WTC11 (cell line): ENCODE measurements around the gene AGAP1. TPM values are rescaled to one million over a fixed set of nuclear protein-coding genes. Genes with fewer than 3 reads are reported as not detected.

Experiments used
- ATAC-seq: fragments of 200-7000 bp; cut with Tn5 transposase; 2 replicates; pipeline ENCODE4 v1.10.0; 2021; ENCODE audit warnings: mild to moderate bottlenecking, moderate library complexity
- CTCF ChIA-PET: fragments of 300-600 bp; sonication (Branson Sonifier 250); formaldehyde crosslinking; loops from one replicate; lab custom pipeline; 2021; ENCODE audit warnings: antibody characterized with exemption; lab: Charles Lee
- POLR2A ChIA-PET: fragments of 350-600 bp; sonication (Branson Sonifier 250); formaldehyde crosslinking; loops from one replicate; lab custom pipeline; 2021; ENCODE audit warnings: antibody characterized with exemption; lab: Charles Lee
- DNase-seq: peaks from one replicate; pipeline ENCODE4 v3.0.0; 2021; ENCODE audit warnings: low spot score
- H3K27ac Mint-ChIP-seq: 2 replicates; pipeline ENCODE4 v1.8.0; 2021; ENCODE audit warnings: mixed read lengths
- H3K27me3 Mint-ChIP-seq: 2 replicates; pipeline ENCODE4 v1.8.0; 2021; ENCODE audit warnings: low read depth, mild to moderate bottlenecking, moderate library complexity, mixed read lengths
- H3K36me3 Mint-ChIP-seq: 2 replicates; pipeline ENCODE4 v1.8.0; 2021; ENCODE audit warnings: mixed read lengths
- H3K4me1 Mint-ChIP-seq: 2 replicates; pipeline ENCODE4 v1.8.0; 2022; ENCODE audit warnings: mixed read lengths
- H3K4me3 Mint-ChIP-seq: 2 replicates; pipeline ENCODE4 v1.8.0; 2021; ENCODE audit warnings: mild to moderate bottlenecking, moderate library complexity, mixed read lengths
- H3K9me3 Mint-ChIP-seq: 2 replicates; pipeline ENCODE4 v1.8.0; 2021; ENCODE audit warnings: mixed read lengths
- CREB1 ChIP-seq: sonication (generic); formaldehyde crosslinking; IDR thresholded peaks from 2 replicates; pipeline ENCODE4 v1.8.0; 2023; ENCODE audit warnings: mild to moderate bottlenecking, missing genetic modification reagents
- ESRRA ChIP-seq: sonication (generic); formaldehyde crosslinking; IDR thresholded peaks from 2 replicates; pipeline ENCODE4 v1.8.1; 2022; ENCODE audit warnings: mild to moderate bottlenecking, missing genetic modification reagents, borderline replicate concordance
- FOXK1 ChIP-seq: sonication (generic); formaldehyde crosslinking; IDR thresholded peaks from 2 replicates; pipeline ENCODE4 v1.8.0; 2022; ENCODE audit warnings: mild to moderate bottlenecking, moderate library complexity, missing genetic modification reagents
- GABPB1 ChIP-seq: sonication (generic); formaldehyde crosslinking; IDR thresholded peaks from 2 replicates; pipeline ENCODE4 v1.8.1; 2023; ENCODE audit warnings: mild to moderate bottlenecking, missing genetic modification reagents
- GRHL2 ChIP-seq: fragments of 250-450 bp; sonication (Bioruptor Pico); IDR thresholded peaks from 2 replicates; pipeline ENCODE4 v1.8.0; 2022; ENCODE audit warnings: mild to moderate bottlenecking, moderate library complexity; ENCODE audit not compliant: insufficient replicate concordance, severe bottlenecking
- HMGXB4 ChIP-seq: sonication (generic); formaldehyde crosslinking; IDR thresholded peaks from 2 replicates; pipeline ENCODE4 v1.8.1; 2023; ENCODE audit warnings: mild to moderate bottlenecking, moderate library complexity, missing genetic modification reagents
- JAZF1 ChIP-seq: fragments of 250-450 bp; sonication (Bioruptor Pico); IDR thresholded peaks from 2 replicates; pipeline ENCODE4 v1.9.0; 2021; ENCODE audit warnings: moderate library complexity, mild to moderate bottlenecking, inconsistent platforms
- NFE2L1 ChIP-seq: sonication (generic); formaldehyde crosslinking; IDR thresholded peaks from 2 replicates; pipeline ENCODE4 v1.8.1; 2023; ENCODE audit warnings: missing genetic modification reagents
- NR3C1 ChIP-seq: sonication (generic); formaldehyde crosslinking; conservative IDR thresholded peaks from 2 replicates; pipeline ENCODE4 v1.8.1; 2023; ENCODE audit warnings: low read depth, mild to moderate bottlenecking, missing genetic modification reagents
- OVOL2 ChIP-seq: fragments of 250-450 bp; sonication (Bioruptor Pico); IDR thresholded peaks from 2 replicates; pipeline ENCODE4 v1.9.0; 2021; ENCODE audit warnings: mild to moderate bottlenecking, borderline replicate concordance
- PRDM15 ChIP-seq: sonication (generic); formaldehyde crosslinking; IDR thresholded peaks from 2 replicates; pipeline ENCODE4 v1.8.0; 2022; ENCODE audit warnings: missing genetic modification reagents
- PRRX2 ChIP-seq: fragments of 250-450 bp; sonication (Bioruptor Pico); IDR thresholded peaks from 2 replicates; pipeline ENCODE4 v1.8.0; 2021; ENCODE audit warnings: mild to moderate bottlenecking
- SMAD3 ChIP-seq: sonication (generic); formaldehyde crosslinking; IDR thresholded peaks from 2 replicates; pipeline ENCODE4 v1.8.0; 2022; ENCODE audit warnings: missing genetic modification reagents, mild to moderate bottlenecking, borderline replicate concordance
- SMAD4 ChIP-seq: sonication (generic); formaldehyde crosslinking; IDR thresholded peaks from 2 replicates; pipeline ENCODE4 v1.8.0; 2022; ENCODE audit warnings: mild to moderate bottlenecking, missing genetic modification reagents
- SOX15 ChIP-seq: fragments of 250-450 bp; sonication (Bioruptor Pico); IDR thresholded peaks from 2 replicates; pipeline ENCODE4 v1.9.0; 2021; ENCODE audit warnings: mild to moderate bottlenecking
- total RNA-seq: library from RNA; stranded (reverse); gene quantifications from 3 replicates; pipeline ENCODE4 v1.2.3, GENCODE V29; 2021
- TF ChIP-seq, protein P1 (sequence below): fragments of 200-600 bp; IDR thresholded peaks from 2 replicates; pipeline ENCODE4 v1.8.0; 2022; ENCODE audit warnings: antibody characterized with exemption
- TF ChIP-seq, protein P2 (sequence below): sonication (generic); formaldehyde crosslinking; conservative IDR thresholded peaks from 2 replicates; pipeline ENCODE4 v1.8.1; 2023; ENCODE audit warnings: mild to moderate bottlenecking, low read depth, missing genetic modification reagents, moderate library complexity

The AGAP1 gene
- total RNA-seq, 1 experiment from 2014 or later: 49.3 TPM

GRCh38 chr2:235513984-235514626 lies 20.3 kb downstream of the AGAP1 start:
- H3K9me3 Mint-ChIP-seq: peaks cover 16% of the 10 kb centered on the region
- H3K27me3 Mint-ChIP-seq: no peaks in the 10 kb centered on the region
- ATAC-seq (no peak), DNase-seq (no peak)
- ChIA-PET POLR2A (no interaction called here), CTCF (interaction anchor here (0.5 to 1.8 kb wide), 19 partner anchors 8 to 232 kb away, joined by 3 to 9 read pairs (median 4); no protein-coding TSS in a partner anchor)
- H3K36me3 Mint-ChIP-seq: peaks cover 24% of the 10 kb centered on the region
- peak overlapping the region; percentile 67; the same call in 1 of the 2 replicates for H3K27ac Mint-ChIP-seq
- TF ChIP-seq SOX15 (no peak), PRRX2 (CRISPR knock-in tag) (no peak), SMAD4 (CRISPR knock-in tag) (no peak), HMGXB4 (no peak), FOXK1 (CRISPR knock-in tag) (no peak), NR3C1 (CRISPR knock-in tag) (no peak), ESRRA (CRISPR knock-in tag) (no peak), JAZF1 (CRISPR knock-in tag) (no peak), GRHL2 (CRISPR knock-in tag) (no peak), NFE2L1 (no peak), SMAD3 (CRISPR knock-in tag) (no peak), CREB1 (no peak), PRDM15 (no peak), OVOL2 (CRISPR knock-in tag) (no peak), GABPB1 (no peak)
- TF ChIP-seq, protein P1, sequence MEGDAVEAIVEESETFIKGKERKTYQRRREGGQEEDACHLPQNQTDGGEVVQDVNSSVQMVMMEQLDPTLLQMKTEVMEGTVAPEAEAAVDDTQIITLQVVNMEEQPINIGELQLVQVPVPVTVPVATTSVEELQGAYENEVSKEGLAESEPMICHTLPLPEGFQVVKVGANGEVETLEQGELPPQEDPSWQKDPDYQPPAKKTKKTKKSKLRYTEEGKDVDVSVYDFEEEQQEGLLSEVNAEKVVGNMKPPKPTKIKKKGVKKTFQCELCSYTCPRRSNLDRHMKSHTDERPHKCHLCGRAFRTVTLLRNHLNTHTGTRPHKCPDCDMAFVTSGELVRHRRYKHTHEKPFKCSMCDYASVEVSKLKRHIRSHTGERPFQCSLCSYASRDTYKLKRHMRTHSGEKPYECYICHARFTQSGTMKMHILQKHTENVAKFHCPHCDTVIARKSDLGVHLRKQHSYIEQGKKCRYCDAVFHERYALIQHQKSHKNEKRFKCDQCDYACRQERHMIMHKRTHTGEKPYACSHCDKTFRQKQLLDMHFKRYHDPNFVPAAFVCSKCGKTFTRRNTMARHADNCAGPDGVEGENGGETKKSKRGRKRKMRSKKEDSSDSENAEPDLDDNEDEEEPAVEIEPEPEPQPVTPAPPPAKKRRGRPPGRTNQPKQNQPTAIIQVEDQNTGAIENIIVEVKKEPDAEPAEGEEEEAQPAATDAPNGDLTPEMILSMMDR: no peak
- TF ChIP-seq, protein P2, sequence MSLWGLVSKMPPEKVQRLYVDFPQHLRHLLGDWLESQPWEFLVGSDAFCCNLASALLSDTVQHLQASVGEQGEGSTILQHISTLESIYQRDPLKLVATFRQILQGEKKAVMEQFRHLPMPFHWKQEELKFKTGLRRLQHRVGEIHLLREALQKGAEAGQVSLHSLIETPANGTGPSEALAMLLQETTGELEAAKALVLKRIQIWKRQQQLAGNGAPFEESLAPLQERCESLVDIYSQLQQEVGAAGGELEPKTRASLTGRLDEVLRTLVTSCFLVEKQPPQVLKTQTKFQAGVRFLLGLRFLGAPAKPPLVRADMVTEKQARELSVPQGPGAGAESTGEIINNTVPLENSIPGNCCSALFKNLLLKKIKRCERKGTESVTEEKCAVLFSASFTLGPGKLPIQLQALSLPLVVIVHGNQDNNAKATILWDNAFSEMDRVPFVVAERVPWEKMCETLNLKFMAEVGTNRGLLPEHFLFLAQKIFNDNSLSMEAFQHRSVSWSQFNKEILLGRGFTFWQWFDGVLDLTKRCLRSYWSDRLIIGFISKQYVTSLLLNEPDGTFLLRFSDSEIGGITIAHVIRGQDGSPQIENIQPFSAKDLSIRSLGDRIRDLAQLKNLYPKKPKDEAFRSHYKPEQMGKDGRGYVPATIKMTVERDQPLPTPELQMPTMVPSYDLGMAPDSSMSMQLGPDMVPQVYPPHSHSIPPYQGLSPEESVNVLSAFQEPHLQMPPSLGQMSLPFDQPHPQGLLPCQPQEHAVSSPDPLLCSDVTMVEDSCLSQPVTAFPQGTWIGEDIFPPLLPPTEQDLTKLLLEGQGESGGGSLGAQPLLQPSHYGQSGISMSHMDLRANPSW (CRISPR knock-in tag): no peak
- peaks cover 50% of the 10 kb centered on the region for H3K4me1 Mint-ChIP-seq
- no peak overlapping the region for H3K4me3 Mint-ChIP-seq
